Activated CD4-positive, CD25-positive, alpha-beta regulatory T cell treated with anti-CD3 and anti-CD28 coated beads, Interleukin-2, amount 50 U/mL, for 24 hours (primary cell): ENCODE results near the gene MSLN.
"Not testable (repeated sequence)": the region's sequence is repeated elsewhere in the genome, so short reads cannot be mapped to it uniquely, and the experiment has no call there.

ENCODE experiments used
- ATAC-seq, 2 donors: fragments of 150-1000 bp; cut with Tn5 transposase; one replicate each; pipeline ENCODE4 v1.10.0; 2021; ENCODE audit warnings: mild to moderate bottlenecking in 1 of 2, moderate library complexity in 1 of 2

Gene MSLN

GRCh38 chr16:735982-736453 is 24.5 kb upstream of the MSLN start:
- ATAC-seq: peak; percentile 70 to 74

- ATAC-seq: no peak
Observed at GRCh38 chr16:736936-737481, 23.5 kb upstream of the MSLN start.

GRCh38 chr16:739560-740458 is 20.7 kb upstream of the MSLN start:
- ATAC-seq: no peak

- no peak for ATAC-seq
Observed at GRCh38 chr16:740459-740763, 20.1 kb upstream of the MSLN start.

- ATAC-seq: peak; percentile 77 to 80
Observed at GRCh38 chr16:740764-741505, 19.6 kb upstream of the MSLN start, which contains the start of gene CIAO3. Gene CIAO3 (minus strand): TSS chr16:740997. CDS start chr16:740985, 12 bp downstream.

GRCh38 chr16:741986-742629 is 18.4 kb upstream of the MSLN start:
- ATAC-seq: no peak

GRCh38 chr16:742894-743293 is 17.6 kb upstream of the MSLN start:
- ATAC-seq: not testable (repeated sequence)

GRCh38 chr16:743794-744500 is 16.6 kb upstream of the MSLN start:
- ATAC-seq: no peak

GRCh38 chr16:745739-746138 is 14.8 kb upstream of the MSLN start:
- ATAC-seq: no peak

GRCh38 chr16:746637-747036 is 13.9 kb upstream of the MSLN start:
- no peak for ATAC-seq

- ATAC-seq: no peak
Observed at GRCh38 chr16:747978-748746, 12.4 kb upstream of the MSLN start.

- ATAC-seq: no peak
Observed at GRCh38 chr16:749010-749409, 11.5 kb upstream of the MSLN start.

- no peak for ATAC-seq
Observed at GRCh38 chr16:750485-750884, 10.0 kb upstream of the MSLN start.

- no peak for ATAC-seq
Observed at GRCh38 chr16:751152-752006, 9.2 kb upstream of the MSLN start.

GRCh38 chr16:752007-752312 is 8.6 kb upstream of the MSLN start:
- no peak for ATAC-seq

GRCh38 chr16:754121-754607 is 6.4 kb upstream of the MSLN start:
- ATAC-seq: not testable (repeated sequence)

GRCh38 chr16:754656-755055 is 5.9 kb upstream of the MSLN start:
- ATAC-seq: no peak

- no peak for ATAC-seq
Observed at GRCh38 chr16:756428-756827, 4.1 kb upstream of the MSLN start.

GRCh38 chr16:759110-759910 is 1.2 kb upstream of the MSLN start:
- no peak for ATAC-seq

GRCh38 chr16:760065-760464 is 469 bp upstream of the MSLN start:
- no peak for ATAC-seq
